Stimulated activated CD4-positive, alpha-beta T cell treated with anti-CD3 and anti-CD28 coated beads, Interleukin-15, amount 100 ng/mL, for 24 hours (primary cell): ENCODE measurements around the gene PLXNA2.

Experiments
- DNase-seq: peaks from one replicate; pipeline ENCODE4 v3.0.0-alpha.2; 2020

The PLXNA2 gene

DNA sequence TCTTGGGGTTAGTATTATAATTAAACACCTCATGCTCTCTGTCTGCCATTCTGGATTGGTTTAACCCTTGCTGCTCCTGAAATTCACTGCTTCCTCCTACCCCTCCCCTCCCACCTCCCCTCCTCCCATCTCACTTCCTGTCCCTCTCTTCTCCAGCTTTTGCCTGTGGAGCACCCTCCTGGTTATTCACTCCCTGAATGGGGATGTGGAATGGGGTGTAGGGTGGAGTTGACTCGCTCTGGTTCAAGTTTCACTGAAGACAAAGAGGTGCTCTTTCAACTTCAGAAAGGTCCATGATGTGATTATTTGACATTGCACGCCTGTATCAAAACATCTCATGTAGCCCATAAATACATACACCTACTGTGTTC is 160.5 kb downstream of the PLXNA2 start:
- no peak for DNase-seq

DNA sequence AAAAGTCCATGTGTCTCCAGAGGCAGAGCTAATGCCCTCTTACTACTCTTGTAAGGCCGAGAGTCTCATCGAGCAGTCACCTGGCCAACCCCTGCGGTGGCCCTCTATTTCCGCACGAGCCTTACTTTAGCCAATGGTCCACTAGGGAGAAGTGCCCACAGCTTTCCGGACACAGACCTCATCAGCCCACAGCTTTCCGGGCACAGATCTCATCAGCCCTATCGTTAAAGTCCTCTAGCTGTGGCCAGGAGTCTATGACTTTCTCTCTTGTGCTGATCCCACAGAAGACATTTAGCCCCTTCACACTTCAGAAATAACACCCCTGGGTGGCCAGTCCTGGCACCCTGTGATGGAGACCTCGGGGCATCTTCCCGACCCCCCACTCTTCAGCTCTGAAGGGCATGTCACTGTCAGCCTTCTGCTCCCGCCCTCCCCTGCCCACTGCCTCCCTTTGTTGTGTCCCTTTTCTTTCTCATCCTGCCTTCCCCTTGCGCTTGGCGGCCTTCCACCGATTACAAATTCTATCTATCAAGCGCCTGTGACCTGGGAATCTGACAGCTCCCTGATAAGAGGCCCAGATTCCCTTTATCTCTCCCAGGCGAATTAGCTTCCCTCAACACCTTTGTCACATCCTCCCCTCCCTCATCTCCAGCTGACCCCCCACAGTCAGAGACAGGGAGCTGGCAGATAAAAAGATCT is 161.0 kb downstream of the PLXNA2 start:
- DNase-seq, result no peak

DNA sequence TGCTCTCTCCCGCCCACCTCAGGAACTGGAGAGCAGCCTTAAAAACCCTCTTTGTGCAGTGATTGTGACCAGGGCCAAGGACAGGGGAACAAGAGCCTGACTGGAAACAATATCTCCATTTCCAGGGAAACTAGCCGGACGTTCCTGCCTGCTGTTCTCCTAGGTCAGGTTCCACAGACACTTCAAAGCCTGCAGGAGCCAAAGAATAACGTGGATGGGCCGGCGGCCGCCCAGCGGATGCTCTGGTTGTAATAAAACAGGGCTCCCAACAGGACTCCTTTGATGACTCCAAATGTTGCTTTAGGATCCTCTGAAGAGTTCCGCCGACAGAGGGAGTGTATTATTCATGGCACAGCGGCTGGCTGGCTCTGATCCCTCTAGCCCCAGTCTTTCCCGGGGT is 162.2 kb downstream of the PLXNA2 start:
- no peak for DNase-seq

DNA sequence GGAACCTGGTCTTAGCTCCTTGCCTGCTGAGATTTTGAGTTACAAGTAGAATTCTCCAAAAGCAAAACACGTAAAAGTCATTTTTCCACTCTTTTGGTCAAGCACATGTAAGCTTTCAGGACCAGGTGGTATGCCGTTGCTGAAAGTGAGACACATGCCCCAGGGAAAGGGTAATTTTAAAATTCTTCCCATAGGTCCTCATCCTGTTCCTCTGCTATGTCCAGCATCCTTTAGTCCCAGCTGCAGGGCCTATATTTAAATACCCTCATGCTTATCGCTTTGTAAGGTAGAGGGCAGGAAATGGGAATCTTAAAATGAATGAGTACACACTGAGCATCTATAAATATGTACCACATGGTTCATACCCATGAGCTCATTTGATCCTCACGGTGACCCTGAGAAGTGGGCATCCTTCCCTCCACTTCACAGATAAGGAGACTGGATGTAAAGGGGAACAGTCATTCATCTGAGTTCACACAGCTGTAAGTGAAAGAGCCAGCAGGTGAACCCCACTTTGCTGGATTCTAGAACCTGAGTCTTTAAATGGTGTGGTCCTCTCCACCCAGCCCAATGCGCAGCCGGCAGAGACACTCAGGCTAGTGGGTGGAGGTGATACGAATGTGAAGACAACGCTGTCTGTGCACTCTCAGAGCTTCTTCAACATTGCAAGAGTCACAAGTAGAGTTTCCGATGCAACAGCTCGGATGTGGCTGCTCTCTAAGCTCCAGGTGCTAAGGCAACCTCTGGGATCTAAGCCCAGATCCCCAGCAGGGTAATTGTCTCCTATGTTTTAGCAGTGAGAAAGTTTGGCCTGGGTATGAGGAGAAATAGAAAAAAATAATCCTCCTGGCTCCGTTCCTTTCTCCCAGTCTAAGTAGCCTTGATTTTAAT is 163.5 kb downstream of the PLXNA2 start:
- DNase-seq, result no peak

DNA sequence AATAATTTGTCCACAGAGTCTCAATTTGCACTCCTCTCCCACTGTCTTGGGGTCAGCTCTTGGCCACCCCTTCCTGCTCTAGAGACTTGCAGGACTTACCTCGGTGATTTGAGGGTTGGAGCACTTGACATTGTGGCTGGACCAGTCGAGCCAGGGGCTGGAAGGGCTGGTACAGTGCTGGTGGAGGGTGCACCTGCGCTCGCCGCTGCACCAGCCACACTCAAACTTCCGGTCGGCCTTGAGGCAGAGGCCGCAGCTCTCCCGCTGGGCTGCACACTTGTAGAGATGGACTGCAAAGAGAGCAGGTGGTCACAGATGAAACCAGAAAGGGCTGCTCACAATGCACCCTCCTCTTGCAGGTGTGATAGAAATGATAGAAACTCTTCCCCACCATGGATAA is 165.0 kb downstream of the PLXNA2 start:
- DNase-seq, result no peak

DNA sequence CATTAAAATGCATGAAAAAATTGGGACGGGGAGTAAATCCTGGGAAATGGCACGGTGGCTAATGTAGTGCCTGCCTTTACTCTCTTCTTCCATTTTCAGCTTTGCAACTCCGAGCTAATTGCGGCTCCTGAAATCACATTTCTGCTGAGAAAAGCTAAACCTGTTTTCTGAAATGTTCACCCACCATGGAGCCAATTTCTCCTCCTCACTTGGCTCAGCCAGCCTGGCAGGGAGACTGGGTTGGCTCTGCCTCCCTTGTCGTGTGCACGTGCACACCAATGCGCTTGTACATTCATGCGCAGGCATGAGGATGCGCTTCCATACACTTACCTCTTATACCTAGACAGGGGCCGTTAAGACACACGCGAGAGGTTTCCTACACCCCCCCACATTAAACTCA is 165.4 kb downstream of the PLXNA2 start:
- DNase-seq, result no peak

DNA sequence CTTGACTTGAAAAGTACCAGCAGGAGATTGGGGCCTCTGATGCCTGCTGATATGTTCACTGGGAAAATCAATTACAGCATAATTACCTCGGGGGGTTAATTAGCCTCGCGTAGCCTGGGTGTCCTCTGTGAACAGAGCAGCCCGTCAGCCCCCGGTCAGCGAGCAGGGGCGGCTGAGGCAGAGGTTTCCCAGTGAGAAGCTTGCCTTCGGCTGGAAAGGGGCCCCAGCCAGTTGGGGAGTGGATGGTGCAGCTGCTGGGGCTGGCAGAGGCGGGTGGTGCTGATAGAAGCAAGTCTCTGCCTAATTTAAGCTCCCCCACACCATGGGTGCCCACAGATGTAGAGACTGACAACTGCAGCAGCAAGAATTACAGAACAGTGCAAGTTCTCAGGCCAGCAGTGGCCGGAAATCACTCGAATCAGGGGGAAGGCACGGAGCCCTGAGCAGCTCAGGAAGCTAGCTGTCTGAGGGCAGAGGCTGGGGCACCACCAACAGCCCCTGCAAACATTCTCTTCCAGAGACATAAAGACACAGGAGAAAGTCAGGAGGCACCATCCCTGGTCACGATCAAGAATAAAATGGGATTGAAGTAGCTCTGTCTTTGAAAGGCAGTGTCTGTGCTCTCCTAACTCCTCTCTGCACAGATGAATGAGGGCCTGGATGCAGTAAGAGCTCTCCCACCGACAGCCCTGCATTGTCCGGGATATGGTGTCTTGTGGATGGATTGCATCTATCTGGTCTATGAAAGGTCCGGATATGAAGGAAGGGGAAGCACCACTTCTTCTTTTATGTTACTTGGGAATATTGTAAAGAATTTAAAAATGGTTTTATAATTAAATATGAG is 166.7 kb downstream of the PLXNA2 start:
- DNase-seq, result no peak

DNA sequence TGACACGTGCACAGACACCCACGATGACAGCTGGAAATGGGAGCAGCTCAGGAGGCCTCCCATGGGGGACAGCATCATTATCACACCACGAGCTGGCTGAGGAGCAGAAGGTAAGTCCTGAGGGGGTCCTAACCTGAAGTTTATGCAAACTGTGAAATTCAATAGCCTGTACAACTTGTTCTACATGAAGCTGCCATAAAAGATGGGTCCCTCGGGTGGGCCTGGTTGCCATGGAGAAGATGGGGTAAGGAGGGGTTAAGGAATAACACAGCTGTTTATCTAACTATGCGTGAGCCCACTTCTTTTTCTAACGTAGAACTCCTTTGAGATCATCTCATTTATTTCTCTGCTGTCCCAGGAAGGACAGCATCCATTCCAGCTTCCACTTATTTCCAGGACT is 169.8 kb downstream of the PLXNA2 start:
- DNase-seq, result no peak

DNA sequence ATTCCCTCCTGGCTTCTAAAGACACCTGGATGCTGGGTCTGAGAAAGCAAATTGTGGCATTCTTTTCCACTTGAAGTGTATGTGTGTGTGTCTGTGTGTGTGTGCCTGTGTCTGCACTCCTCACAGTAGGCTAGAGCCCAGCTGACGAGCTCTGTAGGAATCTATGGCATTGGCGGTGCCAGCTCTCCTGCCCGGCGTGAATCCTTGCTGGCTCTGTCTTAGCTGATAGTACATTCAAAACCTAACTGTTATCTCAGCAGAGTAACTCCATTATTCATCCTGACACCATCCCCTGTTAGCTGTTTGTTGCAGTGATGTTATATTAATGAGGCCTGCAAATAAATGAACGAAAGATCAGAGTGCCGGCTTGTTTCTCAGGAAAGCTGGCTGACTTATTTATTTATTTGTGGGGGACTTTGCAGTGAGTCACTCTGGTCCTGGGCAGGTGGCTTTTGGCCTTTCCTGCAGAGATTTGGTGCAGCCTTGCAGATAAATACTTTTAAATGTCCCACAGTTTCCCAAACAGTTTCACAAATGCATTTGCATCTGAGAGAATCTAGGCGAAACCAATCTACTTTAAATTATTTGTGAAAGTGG is 172.7 kb downstream of the PLXNA2 start:
- no peak for DNase-seq

DNA sequence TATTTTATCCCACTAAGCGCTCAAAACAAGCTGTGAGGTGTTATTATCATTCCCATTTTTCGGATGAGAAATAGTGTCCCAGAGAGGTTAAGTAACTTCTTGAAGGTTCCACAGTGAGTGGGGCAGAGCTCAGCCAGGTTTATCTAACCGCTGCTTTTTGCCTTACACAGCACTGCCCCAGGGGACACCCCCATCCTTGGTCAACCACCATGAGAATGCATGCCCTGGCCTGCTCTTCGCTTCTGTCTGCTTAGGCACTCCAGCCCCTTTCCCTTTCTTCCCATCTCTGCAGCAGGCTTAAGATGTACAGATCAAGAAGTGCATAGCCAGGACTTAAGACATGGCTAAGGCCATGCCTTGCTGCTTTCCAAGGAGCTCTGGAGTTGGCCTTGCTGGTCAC is 174.3 kb downstream of the PLXNA2 start:
- DNase-seq, result no peak

DNA sequence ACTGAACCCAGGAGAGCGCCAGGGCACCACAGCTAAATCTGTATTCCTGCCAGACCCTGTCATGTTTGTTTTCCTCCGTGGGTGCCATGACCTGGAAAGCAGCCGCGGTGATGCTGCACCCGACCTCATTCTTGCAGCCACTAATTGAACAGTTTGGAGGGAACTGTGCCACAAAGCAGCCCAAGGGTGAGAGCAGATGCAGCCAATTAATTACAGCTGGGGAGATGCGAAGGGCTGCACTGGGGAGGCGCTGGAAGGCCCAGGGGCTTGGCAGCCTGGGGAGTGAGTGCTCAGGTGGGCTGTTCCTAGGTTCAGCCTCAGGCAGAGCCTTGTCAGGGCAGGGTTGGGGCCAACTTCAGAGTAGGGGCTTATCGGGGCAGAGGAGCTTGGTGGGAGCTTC is 174.9 kb downstream of the PLXNA2 start:
- DNase-seq, result no peak

DNA sequence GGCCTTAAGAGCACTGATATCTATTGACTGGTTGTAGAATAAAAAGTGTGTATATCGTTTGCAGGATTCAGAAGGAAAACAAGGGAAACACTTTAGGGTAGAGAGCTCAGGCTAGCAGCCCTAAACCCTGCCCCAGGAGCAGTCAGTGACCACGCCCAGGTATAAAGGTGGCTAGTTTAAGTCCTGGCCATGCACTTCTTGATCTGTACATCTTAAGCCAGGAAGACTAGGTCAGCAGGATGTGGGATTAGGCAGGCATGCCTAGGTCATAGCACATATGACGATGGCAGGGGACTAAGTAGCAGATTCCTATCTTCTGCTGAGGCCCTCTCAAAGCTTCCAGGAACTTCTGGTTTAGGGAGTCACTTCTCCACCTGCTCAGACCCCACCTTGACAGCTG is 175.3 kb downstream of the PLXNA2 start:
- DNase-seq, result no peak

DNA sequence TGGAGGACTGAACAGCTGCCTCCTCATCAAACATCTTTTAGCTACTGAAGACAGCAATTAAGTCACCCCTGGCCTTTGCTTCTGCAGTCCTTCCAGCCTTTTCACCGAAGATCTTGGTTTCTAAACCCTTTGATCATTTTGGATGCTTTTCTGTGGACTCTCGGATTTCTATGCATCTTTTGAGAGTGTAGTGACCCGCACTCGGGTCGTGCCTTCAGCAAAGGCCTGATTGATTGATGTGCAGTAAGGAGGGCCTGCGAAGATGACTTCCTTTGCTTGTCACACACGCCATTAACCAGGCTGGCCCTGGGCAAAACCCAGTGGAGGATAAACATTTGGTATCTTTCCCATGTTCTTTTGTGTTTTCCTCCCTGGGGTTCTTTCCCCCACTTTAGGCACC is 175.8 kb downstream of the PLXNA2 start:
- no peak for DNase-seq

DNA sequence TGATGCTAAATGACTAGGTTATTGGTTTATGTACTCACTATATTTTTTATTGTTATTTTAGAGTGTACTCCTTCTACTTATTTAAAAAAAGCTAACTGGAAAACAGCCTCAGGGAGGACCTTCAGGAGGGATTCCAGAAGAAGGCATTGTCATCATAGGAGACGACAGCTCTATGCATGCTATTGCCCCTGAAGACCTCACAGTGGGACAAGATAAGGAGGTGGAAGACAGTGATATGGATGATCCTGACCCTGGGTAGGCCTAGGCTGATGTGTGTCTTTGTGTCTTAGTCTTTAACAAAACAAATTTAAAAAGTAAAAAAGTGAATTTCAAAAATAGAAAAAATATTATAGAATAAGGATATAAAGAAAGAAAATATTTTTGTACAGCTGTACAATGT is 177.6 kb downstream of the PLXNA2 start:
- DNase-seq, result no peak

DNA sequence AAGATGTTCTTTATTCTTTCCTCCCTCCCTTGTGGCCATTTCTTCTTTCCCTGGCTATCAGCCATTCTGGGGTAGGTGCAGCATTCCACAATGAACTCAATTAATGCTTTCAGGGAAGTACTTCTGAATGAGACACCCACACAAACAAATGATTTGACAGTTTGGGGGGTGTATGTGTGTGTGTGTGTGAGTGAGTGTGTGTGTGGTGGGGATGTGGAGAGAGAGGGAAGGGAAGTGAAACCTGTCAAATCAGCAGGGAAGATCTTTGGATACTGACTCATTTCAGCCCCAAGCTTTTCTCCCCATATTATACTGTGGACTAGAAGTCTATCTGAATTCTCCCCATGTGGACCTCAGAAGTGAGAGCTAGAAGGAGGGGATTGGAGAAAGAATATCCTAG is 178.3 kb downstream of the PLXNA2 start:
- DNase-seq, result no peak

DNA sequence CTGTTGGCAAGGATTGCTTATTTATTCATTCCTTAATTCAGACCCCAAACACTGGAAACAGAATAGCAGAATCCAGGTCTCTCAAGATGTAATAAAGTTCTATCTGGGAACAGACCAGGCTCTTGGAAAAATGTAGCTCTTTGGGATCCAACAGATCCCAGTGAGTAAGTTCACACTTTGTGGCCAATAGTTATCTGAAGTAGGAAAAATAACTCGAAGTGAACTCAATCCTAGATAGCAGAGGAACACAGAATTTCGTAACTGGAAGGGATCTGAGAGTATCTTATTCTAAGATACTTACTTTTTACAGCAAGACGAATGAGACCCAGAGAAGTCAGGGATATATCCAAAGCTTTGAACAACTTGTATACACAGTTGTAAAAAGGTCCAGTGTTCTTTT is 182.6 kb downstream of the PLXNA2 start:
- no peak for DNase-seq

DNA sequence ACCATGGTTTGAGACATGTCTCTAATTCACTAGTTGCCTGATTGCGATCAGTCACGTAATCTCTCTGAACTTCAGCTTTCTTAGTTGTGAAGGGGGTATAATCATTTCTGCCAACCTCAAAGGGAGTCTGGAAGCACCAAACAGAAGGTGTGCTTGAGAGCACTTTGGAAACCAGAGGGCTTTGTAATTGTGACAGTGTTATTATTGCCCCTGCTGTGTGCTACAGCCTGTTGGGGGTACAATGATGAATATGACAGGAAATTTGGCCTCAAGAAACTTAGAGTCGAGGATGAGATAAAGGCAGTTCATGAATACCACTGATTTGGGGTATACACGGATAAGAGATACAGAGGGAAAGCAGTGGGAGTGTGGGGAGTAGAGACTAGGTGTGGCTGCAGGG is 183.1 kb downstream of the PLXNA2 start:
- DNase-seq, result no peak

DNA sequence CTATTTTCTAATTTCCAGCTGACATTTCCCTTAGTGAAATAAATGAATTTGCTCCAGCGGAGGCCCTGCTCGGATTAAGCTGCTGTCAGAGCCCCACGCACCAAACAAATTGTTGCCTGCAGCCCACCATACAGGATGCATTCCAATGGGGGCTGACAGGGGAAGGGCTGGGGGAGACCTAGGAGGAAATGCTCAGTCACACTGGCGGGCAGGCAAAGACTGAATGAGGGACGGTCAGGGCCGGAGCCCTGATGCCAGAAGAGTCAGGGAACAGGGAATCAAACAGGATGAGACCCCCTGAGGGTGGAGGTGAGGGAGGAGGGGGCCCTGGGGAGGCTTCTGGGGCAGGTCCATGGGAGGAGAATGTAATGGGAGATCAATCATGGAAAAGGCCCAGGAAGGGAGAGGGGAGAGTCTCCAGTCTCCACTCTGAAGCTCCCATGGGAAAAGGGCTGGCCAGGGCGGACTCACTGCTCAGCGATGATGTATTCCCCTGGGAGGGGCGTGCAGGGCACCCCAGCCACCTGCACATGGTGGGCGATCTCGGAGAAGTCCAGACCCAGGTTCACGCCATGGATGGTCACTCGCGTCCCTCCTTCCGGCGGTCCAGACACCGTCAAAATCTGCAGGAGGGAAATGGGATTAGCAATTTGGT is 183.8 kb downstream of the PLXNA2 start:
- no peak for DNase-seq

DNA sequence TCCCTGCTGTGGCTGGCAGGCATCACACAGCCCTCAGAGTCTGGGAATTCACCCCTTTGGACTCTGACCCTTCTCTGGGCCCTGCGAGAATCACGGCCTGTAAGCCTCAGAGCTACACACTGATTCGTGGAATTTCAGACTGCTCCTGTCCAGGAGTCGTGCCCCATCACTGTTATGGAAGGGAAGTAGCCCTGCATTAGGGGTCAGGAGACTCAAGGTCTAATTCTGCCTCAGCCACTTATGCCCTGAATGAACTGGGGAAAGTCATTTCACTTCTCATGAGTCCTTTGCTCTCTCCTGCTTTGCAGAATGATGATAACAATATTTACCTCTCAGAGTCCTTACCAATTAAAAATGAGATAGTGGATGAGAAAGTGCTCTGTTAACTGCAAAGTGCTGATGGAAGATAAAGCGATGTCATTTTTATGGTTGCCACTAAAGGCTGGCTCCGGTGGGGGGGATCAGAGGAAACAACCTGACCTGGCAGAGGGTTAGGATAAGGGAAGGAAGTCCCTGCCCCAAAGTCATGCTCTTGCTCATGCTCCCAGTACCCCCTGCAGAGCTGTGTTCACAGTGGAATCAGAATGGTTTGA is 184.7 kb downstream of the PLXNA2 start:
- no peak for DNase-seq

DNA sequence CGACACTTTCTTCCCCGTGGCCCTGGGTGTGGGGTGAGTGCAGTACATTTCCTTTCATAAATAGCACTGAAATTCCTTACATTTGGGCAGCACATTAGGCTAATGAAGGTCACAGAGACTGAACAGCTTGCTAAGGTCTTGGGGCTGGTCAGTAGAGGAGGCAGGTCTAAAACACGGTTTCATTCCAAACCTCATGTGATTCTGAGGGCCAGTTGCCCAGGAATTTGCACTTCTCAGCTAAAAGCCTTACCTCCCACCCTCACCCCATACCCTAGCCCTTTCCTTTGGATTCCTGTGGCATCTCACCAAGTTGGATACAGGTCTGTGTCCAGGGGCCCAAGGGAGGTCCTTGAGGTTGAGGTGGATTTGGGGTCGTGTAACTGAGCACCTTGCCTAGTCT is 185.4 kb downstream of the PLXNA2 start:
- no peak for DNase-seq

DNA sequence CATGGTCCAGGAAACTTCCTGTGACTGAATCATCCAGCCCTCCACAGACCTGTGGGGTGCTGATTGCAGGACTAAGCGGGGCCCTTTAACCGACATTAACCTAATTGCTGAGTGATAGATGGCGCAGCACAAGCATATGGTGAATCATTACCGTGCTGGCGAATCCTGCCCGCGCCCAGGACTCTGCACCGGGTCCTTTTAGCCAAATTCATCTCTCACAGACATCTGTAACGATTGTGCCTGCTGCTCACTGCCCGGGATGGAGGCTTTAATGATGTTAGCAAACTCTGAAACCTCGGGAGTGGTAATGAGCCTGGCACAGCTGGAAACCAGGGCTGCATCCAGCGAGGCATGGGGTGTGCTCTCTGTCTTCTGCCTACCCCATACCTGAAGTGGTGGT is 185.9 kb downstream of the PLXNA2 start:
- DNase-seq, result no peak

DNA sequence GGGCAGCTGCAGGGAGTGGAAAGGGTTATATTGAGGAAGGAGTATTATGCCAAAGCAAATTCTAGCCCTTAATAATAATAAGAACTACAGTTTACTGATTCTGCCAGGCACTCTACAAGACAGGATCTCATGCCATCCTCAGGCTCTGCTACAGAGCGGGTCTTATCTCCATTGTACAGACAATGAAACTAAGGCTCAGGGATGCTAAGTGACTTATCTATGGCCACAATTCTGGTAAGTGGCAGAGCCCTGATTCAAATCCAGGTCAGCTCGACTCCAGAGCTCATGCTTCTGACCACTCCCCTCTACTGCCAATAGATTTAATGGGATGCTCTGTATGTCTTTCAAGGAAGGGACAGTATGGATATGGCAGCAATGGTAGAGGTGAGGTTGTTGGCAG is 187.1 kb downstream of the PLXNA2 start:
- DNase-seq, result no peak
